ENCODE results near the gene UQCRHL.
"Not testable (repeated sequence)": the region's sequence is repeated elsewhere in the genome, so short reads cannot be mapped to it uniquely, and the experiment has no call there.

The UQCRHL gene

DNA sequence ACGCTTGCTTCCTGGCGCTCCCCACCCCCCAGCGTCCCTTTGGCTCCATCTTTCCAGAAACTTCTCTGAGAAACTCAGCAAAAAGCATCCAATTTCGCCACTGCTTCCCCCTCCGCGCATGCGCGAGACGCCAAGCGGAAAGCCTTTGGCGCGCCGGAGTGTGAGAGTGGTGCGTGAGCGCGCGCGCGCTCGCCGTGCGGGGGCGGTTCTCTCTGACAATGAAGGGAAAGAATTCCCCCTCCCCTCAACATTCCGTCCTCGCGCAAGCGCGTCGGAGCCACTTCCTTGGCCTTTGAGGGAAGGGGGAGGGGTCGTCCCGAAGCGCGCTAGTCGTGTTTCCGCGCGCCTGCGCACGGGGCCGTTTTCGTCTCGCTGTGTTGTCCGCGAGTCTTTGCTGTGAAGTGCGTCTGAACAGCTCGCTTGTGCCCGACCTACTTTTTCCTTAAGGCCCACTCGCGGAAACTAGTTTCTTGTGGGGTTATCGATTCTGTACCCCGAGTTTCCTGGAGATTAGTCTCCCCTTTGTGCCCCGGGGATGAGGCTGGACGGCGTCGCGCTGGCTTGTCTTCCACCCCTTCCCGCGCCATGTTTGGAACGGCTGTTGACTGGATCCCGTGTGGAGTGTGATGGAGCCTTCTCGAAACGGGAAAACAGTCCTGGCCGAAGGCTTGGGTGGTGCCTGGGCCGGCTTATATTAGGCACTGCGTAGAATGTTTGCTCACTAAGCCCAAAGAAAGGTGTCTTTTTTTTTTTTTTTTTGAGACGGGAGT is 28.5 kb upstream of the UQCRHL start:
- peak; percentile 99 for DNase-seq (ENCODE audit: low read depth, low spot score)

- no peak for DNase-seq (ENCODE audit: low read depth, low spot score)
Measured at GRCh38 chr1:15835205-15835740, 27.8 kb upstream of the UQCRHL start.

DNA sequence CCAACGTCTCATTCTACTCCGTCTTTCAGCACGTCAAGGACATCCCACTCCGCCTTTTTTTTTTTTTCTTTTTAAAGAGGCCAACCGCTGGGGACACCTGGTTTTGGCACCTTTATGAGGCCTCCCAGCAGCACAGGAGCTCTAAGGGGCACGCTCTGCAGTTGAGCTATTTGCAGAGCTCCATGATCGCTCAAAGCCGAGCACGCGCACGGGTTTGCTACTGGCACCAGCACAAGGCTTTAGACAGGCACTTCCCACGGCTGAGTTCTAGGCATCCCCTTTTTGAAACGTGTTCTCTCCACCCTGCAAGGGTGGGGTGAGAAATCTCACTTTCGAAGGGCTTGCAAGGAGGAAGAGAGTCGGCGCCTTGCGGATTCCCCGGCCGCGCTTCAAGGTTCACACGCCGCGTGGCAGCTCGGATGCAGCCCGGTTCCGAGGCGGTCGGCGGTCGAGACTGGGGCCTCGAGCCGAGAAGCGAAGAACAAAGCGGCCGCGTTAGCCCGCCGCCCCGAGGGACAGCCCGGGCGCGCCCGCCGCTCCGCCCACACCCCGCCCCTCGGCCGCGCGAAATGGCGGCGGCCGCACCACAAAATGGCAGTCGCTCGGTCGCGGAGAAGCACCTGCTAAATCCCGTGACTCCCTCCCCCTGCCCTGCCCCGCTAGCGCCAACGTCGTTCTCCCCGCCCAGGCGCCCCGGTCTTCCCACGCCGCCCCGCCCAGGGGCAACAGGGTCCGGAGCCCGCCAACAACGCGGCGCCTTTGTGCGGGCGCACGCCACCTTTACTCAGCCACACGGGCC is 27.2 kb upstream of the UQCRHL start:
- DNase-seq (ENCODE audit: low read depth, low spot score), result peak; percentile 95

GRCh38 chr1:15833842-15834405 is 26.5 kb upstream of the UQCRHL start:
- DNase-seq (ENCODE audit: low read depth, low spot score), result no peak

DNA sequence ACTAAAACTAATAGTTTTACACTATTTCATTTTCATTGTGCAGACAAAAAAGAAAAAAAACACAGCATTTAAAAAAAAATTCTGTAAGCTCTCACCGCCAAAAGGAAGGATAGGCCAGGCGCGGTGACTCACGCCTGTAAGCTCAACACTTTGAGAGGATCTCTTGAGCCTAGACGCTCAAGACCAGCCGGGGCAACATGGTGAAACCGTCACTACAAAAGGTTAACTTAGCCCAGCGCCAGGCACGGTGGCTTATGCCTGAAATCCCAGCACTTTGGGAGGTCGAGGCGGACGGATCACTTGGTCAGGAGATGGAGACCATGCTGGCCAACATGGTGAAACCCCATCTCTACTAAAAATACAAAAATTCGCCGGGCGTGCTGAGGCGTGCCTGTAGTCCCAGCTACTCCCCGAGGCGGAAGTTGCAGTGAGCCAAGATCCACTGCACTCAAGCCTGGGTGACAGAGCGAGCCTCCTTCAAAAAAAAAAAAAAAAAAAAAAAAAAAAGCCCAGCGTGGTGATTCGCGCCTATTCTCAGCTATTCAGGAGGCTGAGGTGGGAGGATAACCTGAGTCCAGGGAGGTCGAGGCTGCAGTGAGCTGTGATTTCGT is 25.7 kb upstream of the UQCRHL start:
- peak; percentile 84 for DNase-seq (ENCODE audit: low read depth, low spot score)

GRCh38 chr1:15830258-15830657 is 22.8 kb upstream of the UQCRHL start:
- DNase-seq (ENCODE audit: low read depth, low spot score), result no peak

DNA sequence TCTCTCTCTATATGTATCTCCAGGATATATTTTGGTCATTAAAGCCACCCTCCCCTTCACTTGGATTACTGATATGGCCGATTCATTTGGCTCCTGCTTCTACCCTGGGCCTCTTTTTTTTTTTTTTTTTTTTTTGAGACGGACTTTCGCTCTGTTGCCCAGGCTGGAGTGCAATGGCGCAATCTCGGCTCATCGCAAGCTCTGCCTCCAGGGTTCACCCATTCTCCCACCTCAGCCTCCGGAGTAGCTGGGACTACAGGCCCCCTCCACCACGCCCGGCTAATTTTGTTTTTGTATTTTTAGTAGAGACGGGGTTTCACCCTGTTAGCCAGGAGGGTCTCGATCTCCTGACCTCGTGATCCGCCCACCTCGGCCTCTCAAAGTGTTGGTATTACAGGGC is 21.5 kb upstream of the UQCRHL start:
- not testable (repeated sequence) for DNase-seq (ENCODE audit: low read depth, low spot score)

GRCh38 chr1:15827567-15827966 is 20.1 kb upstream of the UQCRHL start:
- not testable (repeated sequence) for DNase-seq (ENCODE audit: low read depth, low spot score)

DNA sequence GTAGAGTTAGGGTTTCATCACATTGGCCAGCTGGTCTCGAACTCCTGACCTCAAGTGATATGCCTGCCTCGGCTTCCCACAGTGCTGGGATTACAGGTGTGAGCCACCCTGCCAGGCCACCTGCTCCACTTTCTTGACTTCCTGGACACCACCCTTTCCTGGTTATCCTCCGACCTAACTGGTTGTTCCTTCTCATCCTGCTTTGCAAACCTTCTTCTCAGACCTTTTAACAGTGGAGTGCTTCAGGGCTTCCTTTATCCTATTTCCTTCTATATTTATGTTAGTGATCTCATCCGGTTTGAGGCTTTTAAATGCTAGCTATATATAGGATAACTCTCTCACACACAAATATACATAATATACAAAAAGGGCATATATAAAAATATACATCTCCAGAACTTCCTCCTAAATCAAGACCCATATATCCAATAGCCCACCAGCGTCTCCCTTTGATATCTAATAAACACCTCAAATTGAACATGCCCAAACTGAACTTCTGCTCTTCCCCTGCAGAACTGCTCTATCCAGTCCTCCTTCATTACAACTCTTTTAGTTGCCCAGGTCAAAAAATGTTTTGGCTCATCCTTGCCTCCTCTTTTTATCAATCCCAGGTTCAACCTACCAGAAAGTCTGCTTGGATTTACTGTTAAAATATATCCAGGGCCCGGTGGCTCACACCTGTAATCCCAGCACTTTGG is 19.5 kb upstream of the UQCRHL start:
- DNase-seq (ENCODE audit: low read depth, low spot score), result no peak

DNA sequence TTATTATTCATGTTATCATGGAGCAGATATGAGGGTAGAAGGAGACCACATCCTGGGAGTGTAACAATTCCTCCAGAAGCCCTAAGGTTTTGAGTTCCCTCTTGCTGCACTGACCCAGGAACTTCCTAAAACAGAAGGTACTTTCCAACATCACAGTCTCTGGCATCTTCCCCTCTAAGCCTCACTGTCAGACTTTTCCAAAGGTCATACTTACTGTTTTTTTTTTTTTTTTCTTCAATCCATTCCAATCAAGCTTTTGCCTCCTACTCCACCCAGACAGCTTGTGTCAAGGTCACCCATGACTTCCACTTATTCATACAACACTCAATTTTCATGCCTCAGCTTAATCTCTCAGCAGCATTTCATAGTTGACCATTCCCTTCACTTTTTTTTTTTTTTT is 18.4 kb upstream of the UQCRHL start:
- DNase-seq (ENCODE audit: low read depth, low spot score), result no peak

- no peak for DNase-seq (ENCODE audit: low read depth, low spot score)
Measured at GRCh38 chr1:15820478-15820877, 13.0 kb upstream of the UQCRHL start.

DNA sequence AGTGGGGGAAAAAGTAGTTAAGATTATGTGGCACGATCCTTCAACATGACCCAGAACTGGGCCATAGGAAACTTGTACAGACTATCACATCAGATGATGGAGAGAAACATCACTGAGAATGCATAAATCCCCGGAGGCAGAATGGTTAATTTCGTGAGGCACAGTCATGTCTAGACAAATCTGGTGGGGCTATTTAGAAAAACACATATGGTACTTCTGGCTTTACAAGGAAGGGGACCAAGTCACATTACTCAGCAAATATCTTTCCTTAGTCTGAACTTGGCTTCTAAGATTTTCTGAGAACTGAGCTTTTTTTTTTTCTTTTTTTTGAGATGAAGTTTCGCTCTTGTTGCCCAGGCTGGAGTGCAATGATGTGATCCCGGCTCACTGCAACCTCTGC is 9.2 kb upstream of the UQCRHL start:
- no peak for DNase-seq (ENCODE audit: low read depth, low spot score)

DNA sequence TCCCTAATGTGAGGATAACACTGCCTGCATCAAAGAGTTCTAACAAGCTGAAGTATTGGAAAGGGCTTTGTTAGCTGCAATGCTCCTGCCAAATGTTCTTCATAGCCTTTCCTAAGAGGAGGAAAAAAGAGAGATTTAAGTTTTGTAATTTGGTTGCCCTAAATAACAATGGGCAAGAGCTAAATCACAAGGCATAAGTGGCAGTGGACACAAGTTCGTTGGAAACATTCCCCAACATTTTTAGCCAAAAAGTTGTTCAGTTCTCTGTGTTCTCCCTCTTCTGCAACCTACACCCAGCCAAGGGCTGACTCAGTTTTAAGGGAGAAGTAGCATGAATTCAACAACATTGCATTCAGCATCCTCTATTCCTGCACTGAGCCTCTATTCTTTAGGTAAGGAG is 2.6 kb upstream of the UQCRHL start:
- DNase-seq (ENCODE audit: low read depth, low spot score), result no peak

DNA sequence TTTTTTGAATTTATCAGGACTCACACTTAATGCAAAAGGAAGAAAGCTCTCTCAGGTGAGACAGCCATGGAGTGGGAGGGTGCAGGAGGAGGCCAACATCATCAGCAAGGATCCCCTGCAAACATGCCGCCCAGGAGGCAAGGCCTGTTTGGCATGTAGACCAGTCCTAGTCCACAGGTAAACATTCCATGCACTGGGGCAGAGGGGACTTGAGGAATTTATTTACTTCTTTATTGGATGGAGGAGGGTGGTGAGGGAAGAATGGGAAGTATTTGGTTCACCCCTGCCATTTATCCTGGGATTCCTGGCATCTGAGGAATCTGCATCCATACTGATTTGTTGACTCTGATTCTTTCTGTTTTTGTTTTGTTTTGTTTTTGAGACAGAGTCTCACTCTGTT is 1.5 kb upstream of the UQCRHL start:
- DNase-seq (ENCODE audit: low read depth, low spot score), result no peak

- DNase-seq (ENCODE audit: low read depth, low spot score), result no peak
Measured at GRCh38 chr1:15807121-15807520, 328 bp downstream of the UQCRHL start.

- no peak for DNase-seq (ENCODE audit: low read depth, low spot score)
Measured at GRCh38 chr1:15804060-15804459, 3.4 kb downstream of the UQCRHL start.

- DNase-seq (ENCODE audit: low read depth, low spot score), result peak; percentile 39
Measured at GRCh38 chr1:15803380-15803779, 4.1 kb downstream of the UQCRHL start.

GRCh38 chr1:15802234-15802965 is 5.0 kb downstream of the UQCRHL start:
- DNase-seq (ENCODE audit: low read depth, low spot score), result no peak

DNA sequence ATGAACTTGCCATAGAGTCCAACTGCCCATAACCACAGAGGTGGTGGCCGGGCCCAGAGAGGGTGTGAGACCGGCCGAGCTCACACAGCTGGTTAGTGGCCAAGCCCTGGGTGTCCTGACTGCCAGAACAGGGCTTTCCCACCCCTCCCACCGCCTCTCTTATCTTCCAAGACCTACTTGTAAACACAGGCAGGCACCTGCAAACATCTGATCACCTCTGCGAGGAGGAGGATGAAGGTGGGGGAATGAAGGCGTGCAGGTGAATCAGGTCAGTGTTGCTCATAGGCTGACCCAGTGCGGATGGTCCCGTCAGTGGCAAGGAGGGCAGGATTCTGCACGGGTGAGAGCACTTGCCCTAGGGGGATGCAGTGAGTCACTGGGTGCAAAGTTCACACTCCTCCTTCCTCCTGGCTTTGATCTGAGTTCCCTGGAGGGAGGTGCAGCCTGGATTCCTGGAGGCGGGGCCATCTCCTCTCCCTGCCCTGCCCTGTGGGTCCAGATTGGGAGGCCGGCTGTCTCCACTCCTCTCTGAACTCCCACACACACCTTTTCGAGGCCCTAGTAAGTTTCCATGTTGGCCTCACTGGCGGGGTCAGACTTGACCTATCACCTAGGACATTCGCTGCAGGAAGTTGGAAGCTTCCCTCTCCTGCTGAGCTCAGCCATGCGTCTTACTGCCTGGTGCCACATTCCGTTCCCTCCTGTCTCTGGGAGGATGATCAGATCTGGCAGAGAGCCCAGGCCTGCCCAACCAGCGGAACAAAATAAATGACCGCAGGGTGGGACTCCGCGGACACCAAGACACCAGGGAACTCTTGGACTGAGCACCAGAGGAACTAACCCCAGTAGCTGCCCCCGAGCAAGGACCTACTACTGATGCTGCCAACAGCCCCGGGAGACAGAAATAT is 7.3 kb downstream of the UQCRHL start:
- peak; percentile 97 for DNase-seq (ENCODE audit: low read depth, low spot score)

All from ELF-1 (cell line).